Osteocyte (in vitro differentiated cells): ENCODE results near the gene ANKFY1. TPM values are rescaled to one million over a fixed set of nuclear protein-coding genes. Genes with fewer than 3 reads are reported as not detected.
A peak's percentile ranks its signal among the peaks of the same experiment; 100 is the strongest.
"Not testable (repeated sequence)": the region's sequence is repeated elsewhere in the genome, so short reads cannot be mapped to it uniquely, and the experiment has no call there.

Experiments used
- DNase-seq: peaks from one replicate; pipeline ENCODE4 v3.0.0; 2021; ENCODE audit warnings: mixed read lengths; ENCODE audit not compliant: unreplicated experiment; ENCODE audit errors: extremely low spot score
- H3K27ac Mint-ChIP-seq: one replicate; pipeline ENCODE4 v1.8.0; 2021; ENCODE audit warnings: mild to moderate bottlenecking, mixed read lengths; ENCODE audit not compliant: unreplicated experiment
- H3K27me3 Mint-ChIP-seq: one replicate; pipeline ENCODE4 v1.8.0; 2021; ENCODE audit warnings: mixed read lengths; ENCODE audit not compliant: unreplicated experiment
- H3K36me3 Mint-ChIP-seq: one replicate; pipeline ENCODE4 v1.8.0; 2021; ENCODE audit warnings: mixed read lengths; ENCODE audit not compliant: unreplicated experiment
- H3K4me1 Mint-ChIP-seq: one replicate; pipeline ENCODE4 v1.8.0; 2021; ENCODE audit warnings: mixed read lengths; ENCODE audit not compliant: unreplicated experiment
- H3K4me3 Mint-ChIP-seq: one replicate; pipeline ENCODE4 v1.8.0; 2021; ENCODE audit warnings: mild to moderate bottlenecking, moderate library complexity, mixed read lengths; ENCODE audit not compliant: unreplicated experiment
- H3K9me3 Mint-ChIP-seq: one replicate; pipeline ENCODE4 v1.8.0; 2021; ENCODE audit warnings: mixed read lengths; ENCODE audit not compliant: unreplicated experiment
- CTCF ChIP-seq: fragments of 200-600 bp; sonication (generic); IDR thresholded peaks from 2 replicates; pipeline ENCODE4 v1.5.0; 2021; ENCODE audit warnings: antibody characterized with exemption, mild to moderate bottlenecking, moderate library complexity
- total RNA-seq: library from RNA; stranded (reverse); gene quantifications from 2 replicates; pipeline ENCODE4 v1.2.1, GENCODE V29; 2021

Gene ANKFY1
- total RNA-seq, 1 donor from 2014 or later: 61.2 TPM

GRCh38 chr17:4146641-4147040 lies 117.1 kb downstream of the ANKFY1 start:
- Mint-ChIP-seq H3K9me3 (no peaks in the 10 kb centered on the region), H3K4me1 (peaks cover 13% of the 10 kb centered on the region), H3K4me3 (no peak overlapping the region), H3K27me3 (no peaks in the 10 kb centered on the region), H3K36me3 (peaks cover 6% of the 10 kb centered on the region), H3K27ac (no peak overlapping the region)
- no peak for DNase-seq
- TF ChIP-seq CTCF: no peak

GRCh38 chr17:4144422-4144747 lies 119.4 kb downstream of the ANKFY1 start:
- Mint-ChIP-seq H3K4me3 (peak overlapping the region; percentile 97), H3K27me3 (no peaks in the 10 kb centered on the region), H3K27ac (peak overlapping the region; percentile 100), H3K9me3 (no peaks in the 10 kb centered on the region), H3K4me1 (peaks cover 32% of the 10 kb centered on the region), H3K36me3 (no peaks in the 10 kb centered on the region)
- no peak for TF ChIP-seq CTCF
- no peak for DNase-seq

GRCh38 chr17:4143563-4144421 lies 120.0 kb downstream of the ANKFY1 start:
- peak overlapping the region; percentile 97 for H3K4me3 Mint-ChIP-seq
- H3K27me3 Mint-ChIP-seq: no peaks in the 10 kb centered on the region
- H3K4me1 Mint-ChIP-seq: peaks cover 35% of the 10 kb centered on the region
- no peaks in the 10 kb centered on the region for H3K9me3 Mint-ChIP-seq
- no peaks in the 10 kb centered on the region for H3K36me3 Mint-ChIP-seq
- peak; percentile 94 for DNase-seq
- TF ChIP-seq CTCF: no peak
- peak overlapping the region; percentile 100 for H3K27ac Mint-ChIP-seq

- Mint-ChIP-seq H3K36me3 (no peaks in the 10 kb centered on the region), H3K27ac (peak overlapping the region; percentile 80), H3K9me3 (no peaks in the 10 kb centered on the region), H3K4me3 (peak overlapping the region; percentile 97), H3K4me1 (peaks cover 35% of the 10 kb centered on the region), H3K27me3 (no peaks in the 10 kb centered on the region)
- no peak for DNase-seq
- no peak for TF ChIP-seq CTCF
Measured at GRCh38 chr17:4142107-4142900, 121.5 kb downstream of the ANKFY1 start.

GRCh38 chr17:4140125-4140524 lies 123.7 kb downstream of the ANKFY1 start:
- H3K27ac Mint-ChIP-seq: no peak overlapping the region
- no peaks in the 10 kb centered on the region for H3K36me3 Mint-ChIP-seq
- no peaks in the 10 kb centered on the region for H3K9me3 Mint-ChIP-seq
- DNase-seq: no peak
- H3K4me1 Mint-ChIP-seq: peaks cover 33% of the 10 kb centered on the region
- no peaks in the 10 kb centered on the region for H3K27me3 Mint-ChIP-seq
- no peak overlapping the region for H3K4me3 Mint-ChIP-seq
- TF ChIP-seq CTCF: no peak

- H3K4me1 Mint-ChIP-seq: peaks cover 32% of the 10 kb centered on the region
- not testable (repeated sequence) for H3K4me3 Mint-ChIP-seq, H3K27ac Mint-ChIP-seq, H3K27me3 Mint-ChIP-seq, H3K36me3 Mint-ChIP-seq, DNase-seq, H3K9me3 Mint-ChIP-seq
Measured at GRCh38 chr17:4138906-4139526, 124.8 kb downstream of the ANKFY1 start.
